ENCODE data around the gene ATP6V1C2.
"Not testable (repeated sequence)": the region's sequence is repeated elsewhere in the genome, so short reads cannot be mapped to it uniquely, and the experiment has no call there.

Gene ATP6V1C2

DNA sequence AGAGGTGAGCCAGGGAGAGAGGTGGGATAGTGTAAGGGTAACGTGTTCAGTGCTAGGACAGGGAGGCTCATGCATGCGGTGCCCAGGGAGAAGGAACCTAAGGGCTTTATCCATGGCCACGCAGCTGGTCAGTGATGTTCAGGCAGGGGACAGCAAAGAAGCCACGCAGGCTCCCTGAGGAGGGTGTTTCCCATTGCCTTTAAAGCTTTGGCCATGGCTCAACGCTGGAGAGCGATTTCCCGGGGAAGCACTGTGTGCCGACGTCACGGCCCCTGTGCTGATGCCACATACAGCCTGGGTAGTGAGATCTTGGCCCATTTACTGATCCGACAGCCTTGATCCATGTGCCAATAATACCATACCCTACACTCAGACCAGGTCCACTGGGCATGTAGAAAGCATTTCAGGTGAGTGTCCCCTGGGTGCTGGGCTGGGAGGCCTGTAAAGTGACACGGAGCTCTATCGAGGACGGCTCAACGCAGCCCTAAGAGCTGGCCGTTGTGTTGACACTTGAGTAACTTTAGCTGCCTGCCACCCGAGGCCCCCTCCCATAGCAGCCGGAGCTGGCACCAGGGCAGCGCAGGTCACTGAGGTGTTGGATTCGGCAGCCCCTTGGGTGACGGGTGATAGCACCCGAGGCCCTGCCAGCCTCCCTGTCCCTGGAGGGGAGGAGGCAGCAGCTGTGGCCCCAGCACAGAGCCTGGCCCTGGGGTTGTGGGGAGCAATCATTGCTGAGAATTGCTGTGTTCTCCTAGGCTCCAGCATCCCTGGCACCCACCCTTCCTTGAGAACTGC, 49.7 kb downstream of the ATP6V1C2 start:
- no peak for DNase-seq

- DNase-seq = no peak
Observed at GRCh38 chr2:10771786-10772185, 50.4 kb downstream of the ATP6V1C2 start.

DNA sequence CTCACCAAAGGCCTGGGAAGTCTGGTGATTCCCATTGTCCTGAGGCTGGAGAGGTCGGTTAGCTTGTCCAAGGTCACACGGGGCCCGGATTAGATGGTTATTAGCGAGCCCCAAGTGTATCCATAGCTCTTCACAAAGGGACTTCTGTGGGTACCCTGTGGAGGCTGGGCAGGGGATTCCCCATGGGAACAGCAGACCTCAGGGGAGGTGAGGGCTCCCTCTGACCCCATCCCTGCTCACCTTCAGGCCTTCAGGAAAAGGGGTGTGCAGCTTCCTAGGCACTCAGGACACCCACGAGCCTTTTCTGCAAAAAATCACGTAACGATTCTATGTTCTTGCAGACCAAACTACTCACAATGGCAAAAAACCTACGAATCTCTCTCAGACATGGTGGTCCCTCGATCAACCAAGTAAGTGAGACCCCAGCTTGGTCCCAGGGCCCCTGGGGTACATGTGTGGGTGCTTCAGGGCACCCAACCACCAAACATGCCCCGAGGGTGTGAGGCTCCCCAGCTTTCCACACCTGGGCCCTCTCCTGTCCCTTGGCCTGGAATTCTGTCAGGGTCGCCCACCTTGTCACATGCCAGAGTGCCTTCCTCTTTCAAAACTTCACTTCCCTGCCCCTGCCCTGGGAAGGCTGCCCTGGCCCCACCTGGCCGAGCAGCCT, 50.9 kb downstream of the ATP6V1C2 start:
- DNase-seq = no peak

DNA sequence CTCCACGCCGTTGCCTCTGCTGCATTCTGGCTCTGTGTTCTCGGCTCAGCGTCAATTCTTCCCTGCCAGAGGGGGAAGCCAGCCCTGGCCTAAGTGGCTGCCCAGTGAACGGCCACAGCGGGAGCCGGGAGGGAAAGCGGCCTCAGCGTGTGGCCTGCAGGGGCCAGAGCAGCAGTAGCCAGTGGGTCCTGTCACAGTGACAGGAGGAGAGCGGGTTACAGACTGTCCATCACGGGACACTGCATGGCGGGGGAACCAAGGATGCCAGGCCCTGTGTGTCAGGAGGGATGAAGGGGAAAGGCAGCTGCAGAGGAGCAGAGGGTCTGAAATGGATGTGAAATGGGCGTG, 51.4 kb downstream of the ATP6V1C2 start:
- DNase-seq = no peak

- no peak for DNase-seq
Observed at GRCh38 chr2:10773821-10774341, 52.5 kb downstream of the ATP6V1C2 start.

DNA sequence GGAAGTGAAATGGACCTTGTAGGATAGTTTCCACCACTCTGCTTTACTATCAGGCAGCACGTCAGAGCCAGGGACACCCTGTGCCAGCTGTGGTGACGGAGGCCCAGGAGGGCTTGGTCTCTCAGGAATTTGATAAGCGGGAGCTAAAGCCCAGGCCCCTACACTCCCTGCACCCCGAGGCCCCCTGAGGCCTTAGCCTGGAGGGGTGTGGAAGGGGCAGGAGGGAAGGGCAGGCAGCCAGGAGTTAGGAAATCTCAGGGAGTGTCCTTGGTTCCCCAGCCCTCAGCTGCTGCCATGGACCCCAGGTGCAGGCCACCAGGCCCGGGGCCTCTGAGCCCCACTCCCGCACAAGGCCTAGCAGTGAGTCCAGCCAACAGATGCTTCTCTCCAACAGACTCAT, 53.0 kb downstream of the ATP6V1C2 start:
- DNase-seq = no peak

- no peak for DNase-seq
Observed at GRCh38 chr2:10775021-10775780, 53.8 kb downstream of the ATP6V1C2 start.

GRCh38 chr2:10775831-10776230, 54.4 kb downstream of the ATP6V1C2 start:
- no peak for DNase-seq

- no peak for DNase-seq
Observed at GRCh38 chr2:10776231-10776977, 55.0 kb downstream of the ATP6V1C2 start.

- DNase-seq = no peak
Observed at GRCh38 chr2:10777111-10777841, 55.8 kb downstream of the ATP6V1C2 start.

GRCh38 chr2:10777842-10778723, 56.7 kb downstream of the ATP6V1C2 start:
- no peak for DNase-seq

- no peak for DNase-seq
Observed at GRCh38 chr2:10778724-10779115, 57.3 kb downstream of the ATP6V1C2 start.

- DNase-seq = no peak
Observed at GRCh38 chr2:10779776-10780490, 58.5 kb downstream of the ATP6V1C2 start.

DNA sequence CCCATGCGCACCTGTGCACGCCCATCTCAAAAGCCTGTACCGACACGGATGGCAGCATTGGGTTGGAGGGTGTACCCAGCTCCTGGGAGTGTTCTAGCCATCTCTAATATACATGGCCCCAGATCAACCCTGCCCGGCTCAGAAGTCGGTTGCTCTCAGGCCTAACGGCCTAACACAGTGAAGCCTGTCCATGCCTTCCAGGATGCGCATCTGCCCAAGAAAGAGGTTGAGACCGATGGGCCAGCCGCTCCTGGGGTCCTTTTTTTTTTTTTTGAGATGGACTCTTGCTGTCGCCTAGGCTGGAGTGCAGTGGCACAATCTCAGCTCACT, 59.0 kb downstream of the ATP6V1C2 start:
- DNase-seq = no peak

DNA sequence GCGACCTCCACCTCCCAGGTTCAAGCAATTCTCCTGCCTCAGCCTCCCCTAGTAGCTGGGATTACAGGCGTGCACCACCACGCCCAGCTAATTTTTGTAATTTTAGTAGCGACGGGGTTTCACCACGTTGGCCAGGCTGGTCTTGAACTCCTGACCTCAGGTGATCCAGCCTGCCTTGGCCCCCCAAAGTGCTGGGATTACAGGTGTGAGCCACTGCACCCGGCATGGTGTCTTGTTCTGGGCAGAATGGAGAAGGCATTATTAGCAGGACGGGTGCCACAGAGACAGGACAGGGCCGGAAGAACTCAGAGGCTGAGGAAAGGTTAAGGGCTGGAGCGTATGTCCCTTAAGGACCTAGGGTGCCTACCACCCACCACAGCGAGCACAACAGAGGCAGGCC, 59.4 kb downstream of the ATP6V1C2 start:
- DNase-seq = not testable (repeated sequence)

DNA sequence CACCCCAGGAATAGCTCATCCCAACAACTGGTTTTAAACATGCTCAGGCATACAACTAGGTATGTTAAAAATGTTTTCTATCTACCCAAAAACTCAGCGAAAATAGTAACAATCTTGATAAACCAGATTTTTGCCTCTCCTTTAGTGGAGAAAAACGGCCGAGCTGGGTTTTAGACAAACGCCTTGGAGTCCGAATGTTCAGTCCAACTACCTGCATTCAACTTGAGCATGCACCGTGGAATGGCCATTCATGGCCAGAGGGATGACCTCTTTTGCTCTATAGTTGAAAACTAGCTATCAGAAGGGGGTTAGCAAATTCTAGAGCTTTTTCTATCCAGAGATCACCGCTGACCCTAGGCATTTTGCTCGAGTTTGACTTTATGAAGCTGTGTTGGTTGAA, 60.3 kb downstream of the ATP6V1C2 start:
- DNase-seq = no peak

- DNase-seq = no peak
Observed at GRCh38 chr2:10783421-10783820, 62.0 kb downstream of the ATP6V1C2 start.

GRCh38 chr2:10784719-10785118, 63.3 kb downstream of the ATP6V1C2 start:
- DNase-seq = no peak

GRCh38 chr2:10785260-10785659, 63.8 kb downstream of the ATP6V1C2 start:
- no peak for DNase-seq

DNA sequence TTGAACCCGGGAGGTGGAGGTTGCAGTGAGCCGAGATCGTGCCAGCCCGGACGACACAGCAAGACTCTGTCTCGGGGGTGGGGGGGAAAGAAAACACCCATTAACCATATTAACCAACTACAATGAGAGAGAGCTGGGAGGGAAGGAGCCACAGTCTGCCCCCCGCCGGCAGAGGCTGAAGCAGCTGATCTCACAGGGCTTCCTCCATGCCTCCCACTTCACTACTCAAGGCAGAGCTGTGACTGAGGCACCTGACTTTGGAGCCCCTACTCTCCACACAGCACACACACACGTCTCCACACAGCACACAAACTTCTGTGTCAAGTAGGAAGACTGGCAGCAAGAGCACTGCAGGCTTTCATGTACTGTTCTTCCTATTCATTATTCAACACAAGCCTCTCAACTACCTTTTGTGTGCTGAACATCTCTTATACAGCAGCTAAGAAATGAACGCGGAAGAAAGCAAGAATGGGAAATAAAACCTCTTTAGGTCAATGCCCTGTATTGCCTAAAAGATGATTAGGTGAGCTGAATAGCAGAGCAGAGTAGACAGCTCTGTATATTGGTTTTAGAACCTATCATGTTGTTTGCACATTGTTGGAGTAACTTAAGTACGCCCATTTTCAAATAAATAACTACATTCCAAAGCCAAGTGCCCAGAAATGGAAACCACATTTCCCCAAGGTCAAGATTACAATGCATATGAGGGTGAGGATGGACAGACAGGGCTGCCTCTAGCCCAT, 65.0 kb downstream of the ATP6V1C2 start:
- no peak for DNase-seq

Measured in midbrain (tissue), 1 donor.